ENCODE data around the gene TMEM11.

- TF ChIP-seq, protein P1, sequence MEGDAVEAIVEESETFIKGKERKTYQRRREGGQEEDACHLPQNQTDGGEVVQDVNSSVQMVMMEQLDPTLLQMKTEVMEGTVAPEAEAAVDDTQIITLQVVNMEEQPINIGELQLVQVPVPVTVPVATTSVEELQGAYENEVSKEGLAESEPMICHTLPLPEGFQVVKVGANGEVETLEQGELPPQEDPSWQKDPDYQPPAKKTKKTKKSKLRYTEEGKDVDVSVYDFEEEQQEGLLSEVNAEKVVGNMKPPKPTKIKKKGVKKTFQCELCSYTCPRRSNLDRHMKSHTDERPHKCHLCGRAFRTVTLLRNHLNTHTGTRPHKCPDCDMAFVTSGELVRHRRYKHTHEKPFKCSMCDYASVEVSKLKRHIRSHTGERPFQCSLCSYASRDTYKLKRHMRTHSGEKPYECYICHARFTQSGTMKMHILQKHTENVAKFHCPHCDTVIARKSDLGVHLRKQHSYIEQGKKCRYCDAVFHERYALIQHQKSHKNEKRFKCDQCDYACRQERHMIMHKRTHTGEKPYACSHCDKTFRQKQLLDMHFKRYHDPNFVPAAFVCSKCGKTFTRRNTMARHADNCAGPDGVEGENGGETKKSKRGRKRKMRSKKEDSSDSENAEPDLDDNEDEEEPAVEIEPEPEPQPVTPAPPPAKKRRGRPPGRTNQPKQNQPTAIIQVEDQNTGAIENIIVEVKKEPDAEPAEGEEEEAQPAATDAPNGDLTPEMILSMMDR (IDR thresholded peaks at IDR 0.05; ENCODE audit: low read length): no peak
- TF ChIP-seq EZH2 (optimal IDR thresholded peaks at IDR 0.05; ENCODE audit: low read depth, low read length): no peak
Measured at GRCh38 chr17:21171309-21171922, 42.5 kb downstream of the TMEM11 start.

Measured in MM.1S (cell line).